MCF 10A (cell line): ENCODE results near the gene ANAPC4. TPM values are rescaled to one million over a fixed set of nuclear protein-coding genes. Genes with fewer than 3 reads are reported as not detected.

Experiments used
- BruUV-seq: library from RNA; stranded (reverse); fragments of 400-500 nt; replicated peaks from 2 replicates; lab custom pipeline; 2021; lab: Mats Ljungman, UMichigan
- CTCF ChIA-PET: fragments of 300-600 bp; sonication (Branson Sonifier 250); formaldehyde crosslinking; extraction: SDS; loops from one replicate; lab custom pipeline; 2021; ENCODE audit warnings: antibody characterized with exemption, inconsistent platforms; lab: Yijun Ruan, JAX
- POLR2A ChIA-PET: fragments of 300-600, 350-650 bp; sonication (Branson Sonifier 250); formaldehyde crosslinking; extraction: SDS; loops from one replicate; lab custom pipeline; 2020; ENCODE audit warnings: antibody characterized with exemption, inconsistent platforms; lab: Yijun Ruan, JAX
- DNase-seq: peaks from one replicate; pipeline ENCODE4 v3.0.0-alpha.2; 2018; ENCODE audit not compliant: unreplicated experiment
- H3K27ac Mint-ChIP-seq: one replicate; pipeline ENCODE4 v1.8.0; 2022; ENCODE audit warnings: mild to moderate bottlenecking, low read depth, mixed read lengths; ENCODE audit not compliant: unreplicated experiment
- H3K27me3 Mint-ChIP-seq: one replicate; pipeline ENCODE4 v1.8.0; 2022; ENCODE audit warnings: mixed read lengths; ENCODE audit not compliant: insufficient read depth, unreplicated experiment
- H3K36me3 Mint-ChIP-seq: one replicate; pipeline ENCODE4 v1.8.0; 2022; ENCODE audit warnings: mild to moderate bottlenecking, moderate library complexity, mixed read lengths; ENCODE audit not compliant: insufficient read depth, unreplicated experiment
- H3K4me1 Mint-ChIP-seq: one replicate; pipeline ENCODE4 v1.8.0; 2022; ENCODE audit warnings: mixed read lengths; ENCODE audit not compliant: insufficient read depth, unreplicated experiment
- H3K4me3 Mint-ChIP-seq: one replicate; pipeline ENCODE4 v1.8.0; 2022; ENCODE audit warnings: mild to moderate bottlenecking, moderate library complexity, mixed read lengths; ENCODE audit not compliant: unreplicated experiment
- H3K9me3 Mint-ChIP-seq: one replicate; pipeline ENCODE4 v1.8.0; 2022; ENCODE audit warnings: mixed read lengths; ENCODE audit not compliant: unreplicated experiment
- intact Hi-C: fragments of 100-400 bp; cut with micrococcal nuclease; formaldehyde crosslinking; loops from 2 replicates; pipeline ENCODE4 v1.14.1; 2022
- total RNA-seq: library from RNA; stranded (reverse); gene quantifications from 2 replicates; pipeline ENCODE4 v1.2.3, GENCODE V29; 2022
- TF ChIP-seq, protein P1 (sequence below): fragments of 200-600 bp; IDR thresholded peaks from one replicate; pipeline ENCODE4 v1.8.0; 2022; ENCODE audit warnings: antibody characterized with exemption, mild to moderate bottlenecking; ENCODE audit not compliant: unreplicated experiment

Gene ANAPC4
- total RNA-seq, 1 experiment from 2014 or later = 20.8 TPM

DNA sequence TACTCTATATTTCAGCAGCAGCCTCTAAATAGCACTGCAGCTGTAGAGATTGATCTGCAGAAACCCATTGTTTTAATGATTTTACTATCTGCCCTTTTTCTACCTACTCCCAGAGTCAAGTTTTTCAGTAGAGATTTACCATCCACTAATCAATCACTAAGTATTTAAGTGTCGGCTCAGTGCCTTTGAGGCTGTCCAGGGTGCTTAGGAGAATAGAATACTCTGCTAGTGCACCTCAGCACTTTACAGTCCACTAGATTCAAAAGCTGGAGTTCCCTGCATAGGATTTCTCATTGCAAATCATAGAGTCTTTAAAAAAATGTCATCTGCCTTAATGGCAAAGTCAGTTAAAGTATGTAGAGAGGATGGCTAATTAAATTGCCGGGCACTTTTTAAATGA is 29.6 kb upstream of the ANAPC4 start:
- Mint-ChIP-seq H3K9me3 (no peaks in the 10 kb centered on the region), H3K4me1 (no peaks in the 10 kb centered on the region), H3K27ac (no peak overlapping the region), H3K4me3 (no peak overlapping the region), H3K36me3 (peaks cover 16% of the 10 kb centered on the region), H3K27me3 (no peaks in the 10 kb centered on the region)
- TF ChIP-seq, protein P1, sequence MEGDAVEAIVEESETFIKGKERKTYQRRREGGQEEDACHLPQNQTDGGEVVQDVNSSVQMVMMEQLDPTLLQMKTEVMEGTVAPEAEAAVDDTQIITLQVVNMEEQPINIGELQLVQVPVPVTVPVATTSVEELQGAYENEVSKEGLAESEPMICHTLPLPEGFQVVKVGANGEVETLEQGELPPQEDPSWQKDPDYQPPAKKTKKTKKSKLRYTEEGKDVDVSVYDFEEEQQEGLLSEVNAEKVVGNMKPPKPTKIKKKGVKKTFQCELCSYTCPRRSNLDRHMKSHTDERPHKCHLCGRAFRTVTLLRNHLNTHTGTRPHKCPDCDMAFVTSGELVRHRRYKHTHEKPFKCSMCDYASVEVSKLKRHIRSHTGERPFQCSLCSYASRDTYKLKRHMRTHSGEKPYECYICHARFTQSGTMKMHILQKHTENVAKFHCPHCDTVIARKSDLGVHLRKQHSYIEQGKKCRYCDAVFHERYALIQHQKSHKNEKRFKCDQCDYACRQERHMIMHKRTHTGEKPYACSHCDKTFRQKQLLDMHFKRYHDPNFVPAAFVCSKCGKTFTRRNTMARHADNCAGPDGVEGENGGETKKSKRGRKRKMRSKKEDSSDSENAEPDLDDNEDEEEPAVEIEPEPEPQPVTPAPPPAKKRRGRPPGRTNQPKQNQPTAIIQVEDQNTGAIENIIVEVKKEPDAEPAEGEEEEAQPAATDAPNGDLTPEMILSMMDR = no peak
- no TSS peak for BruUV-seq
- intact Hi-C loops = no loop called here
- no peak for DNase-seq
- POLR2A ChIA-PET = no interaction called here
- CTCF ChIA-PET = interaction anchor here (0.8 to 1.5 kb wide), 4 partner anchors 18 to 167 kb away, joined by 3 to 4 read pairs (median 3); partner anchors contain the start of gene ZCCHC4

DNA sequence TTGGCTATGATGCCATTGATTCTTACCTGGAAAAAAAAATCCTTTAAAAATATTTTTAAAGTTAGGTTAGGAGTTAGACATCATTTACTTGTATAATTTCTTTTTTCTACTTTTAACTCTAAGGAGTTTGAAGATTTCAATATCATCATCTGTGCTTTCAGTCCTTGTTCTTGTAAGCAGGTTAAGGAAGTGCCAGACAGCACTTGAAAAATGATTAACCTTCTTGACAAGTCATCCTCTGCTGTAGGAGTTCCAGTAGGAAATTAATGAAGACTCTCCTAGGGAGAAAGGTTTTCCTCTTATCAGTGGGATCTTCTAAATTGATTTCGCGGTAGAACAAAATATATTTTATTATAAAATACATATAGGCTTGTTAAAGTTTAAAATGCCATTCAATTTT is 29.1 kb upstream of the ANAPC4 start:
- Mint-ChIP-seq H3K4me3 (no peak overlapping the region), H3K27me3 (no peaks in the 10 kb centered on the region), H3K36me3 (peaks cover 18% of the 10 kb centered on the region), H3K4me1 (no peaks in the 10 kb centered on the region), H3K27ac (no peak overlapping the region), H3K9me3 (no peaks in the 10 kb centered on the region)
- CTCF ChIA-PET = interaction anchor here (0.9 to 1.3 kb wide), 2 partner anchors 17 to 168 kb away, joined by 3 to 4 read pairs; no protein-coding TSS in a partner anchor
- intact Hi-C loops = no loop called here
- no peak for DNase-seq
- POLR2A ChIA-PET = no interaction called here
- TF ChIP-seq, protein P1 = no peak
- no TSS peak for BruUV-seq

DNA sequence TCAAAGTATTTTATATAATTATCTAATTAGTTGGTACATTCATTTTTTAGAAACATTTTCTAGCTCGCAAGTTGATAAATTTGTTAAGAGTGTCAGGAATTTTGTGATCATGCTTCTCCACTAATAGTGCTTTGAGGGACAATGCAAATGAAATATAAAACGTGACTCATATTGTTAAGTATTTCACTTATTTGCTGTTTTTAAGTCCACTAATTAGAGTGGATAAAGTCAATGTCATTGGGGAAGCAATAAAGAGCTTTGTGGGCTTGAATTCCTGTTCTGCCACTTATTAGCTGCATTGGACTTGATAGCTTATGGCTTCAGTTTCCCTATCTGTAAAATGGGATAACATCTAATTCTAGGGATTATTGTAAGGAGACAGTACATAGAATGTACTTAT is 26.5 kb upstream of the ANAPC4 start:
- Mint-ChIP-seq H3K27me3 (no peaks in the 10 kb centered on the region), H3K36me3 (peaks cover 36% of the 10 kb centered on the region), H3K9me3 (no peaks in the 10 kb centered on the region), H3K27ac (no peak overlapping the region), H3K4me3 (no peak overlapping the region), H3K4me1 (no peaks in the 10 kb centered on the region)
- BruUV-seq = no TSS peak
- TF ChIP-seq, protein P1 = no peak
- ChIA-PET CTCF (interaction anchor here (0.6 to 2.0 kb wide), 7 partner anchors 9 to 206 kb away, joined by 3 to 9 read pairs (median 3); partner anchors contain the start of gene ZCCHC4), POLR2A (interaction anchor here (0.6 to 0.9 kb wide), 3 partner anchors 16 to 1038 kb away, joined by 3 to 5 read pairs (median 4); no protein-coding TSS in a partner anchor)
- intact Hi-C loops = no loop called here
- DNase-seq = no peak

DNA sequence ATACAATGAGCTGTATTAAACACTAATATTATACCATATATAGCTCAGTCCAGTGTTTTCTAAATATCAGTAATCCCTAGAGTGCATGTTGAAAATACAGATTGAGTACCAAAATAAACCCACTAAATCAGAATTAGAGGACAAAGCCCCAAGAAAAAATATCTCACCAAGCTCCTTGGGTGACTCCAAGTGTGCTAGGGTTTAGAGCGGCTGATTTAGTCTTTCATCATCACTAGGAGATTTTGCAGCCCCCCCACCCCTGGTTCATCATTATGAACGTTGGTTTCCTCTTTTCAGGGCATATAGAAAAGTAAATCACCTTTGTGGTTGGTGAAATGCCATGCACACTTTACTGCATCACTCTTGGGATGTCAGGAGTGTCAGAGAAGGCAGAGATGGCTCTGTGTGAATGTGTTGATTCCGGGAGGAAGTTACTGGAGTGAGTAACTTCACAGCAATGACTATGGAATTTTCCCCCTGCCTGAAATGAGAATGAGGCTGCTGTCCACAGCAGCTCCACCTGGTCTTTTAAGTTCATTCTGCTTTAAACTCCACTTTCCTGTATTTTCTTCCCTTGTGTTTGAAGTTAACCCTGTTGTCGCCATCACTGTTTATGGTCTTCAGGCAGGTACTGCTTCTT is 25.2 kb upstream of the ANAPC4 start:
- no TSS peak for BruUV-seq
- intact Hi-C loops = no loop called here
- Mint-ChIP-seq H3K27me3 (no peaks in the 10 kb centered on the region), H3K9me3 (no peaks in the 10 kb centered on the region), H3K4me1 (no peaks in the 10 kb centered on the region), H3K4me3 (no peak overlapping the region), H3K36me3 (peaks cover 36% of the 10 kb centered on the region), H3K27ac (no peak overlapping the region)
- DNase-seq = no peak
- ChIA-PET CTCF (interaction anchor here (0.7 to 2.0 kb wide), 3 partner anchors 15 to 207 kb away, joined by 3 to 9 read pairs (median 3); no protein-coding TSS in a partner anchor), POLR2A (no interaction called here)
- TF ChIP-seq, protein P1 = no peak
